H9 (cell line): ENCODE measurements around the gene ZNF839. TPM values are rescaled to one million over a fixed set of nuclear protein-coding genes. Genes with fewer than 3 reads are reported as not detected.

Source experiments
- DNase-seq: peaks from one replicate; pipeline ENCODE4 v3.0.0-alpha.2; 2017
- H2AFZ ChIP-seq: one replicate; pipeline ENCODE4 v1.6.1; 2013; ENCODE audit warnings: mild to moderate bottlenecking, low read length, control low read depth, moderate library complexity
- H2AK5ac ChIP-seq: 2 replicates; pipeline ENCODE4 v1.6.1; 2013; ENCODE audit warnings: low read length, control low read depth, mixed read lengths; ENCODE audit not compliant: insufficient read length
- H2BK120ac ChIP-seq: one replicate; pipeline ENCODE4 v1.6.1; 2013; ENCODE audit warnings: low read depth, mild to moderate bottlenecking, low read length, control low read depth, inconsistent platforms; ENCODE audit not compliant: poor library complexity, severe bottlenecking
- H2BK12ac ChIP-seq: 2 replicates; pipeline ENCODE4 v1.6.1; 2013; ENCODE audit warnings: low read length, control low read depth, mixed read lengths, low read depth; ENCODE audit not compliant: insufficient read length
- H2BK15ac ChIP-seq: 2 replicates; pipeline ENCODE4 v1.6.1; 2013; ENCODE audit warnings: low read depth, low read length, control low read depth
- H2BK20ac ChIP-seq: one replicate; pipeline ENCODE4 v1.6.1; 2013; ENCODE audit warnings: low read depth, mild to moderate bottlenecking, low read length, control low read depth, inconsistent platforms; ENCODE audit not compliant: poor library complexity, severe bottlenecking
- H2BK5ac ChIP-seq: 2 replicates; pipeline ENCODE4 v1.6.1; 2013; ENCODE audit warnings: low read length, control low read depth, mixed read lengths; ENCODE audit not compliant: insufficient read length
- H3K14ac ChIP-seq: 2 replicates; pipeline ENCODE4 v1.6.1; 2013; ENCODE audit warnings: low read length, control low read depth; ENCODE audit not compliant: insufficient read depth
- H3K18ac ChIP-seq: 2 replicates; pipeline ENCODE4 v1.6.1; 2013; ENCODE audit warnings: low read depth, mild to moderate bottlenecking, mixed read lengths, low read length, control low read depth; ENCODE audit not compliant: insufficient read length
- H3K23ac ChIP-seq: 2 replicates; pipeline ENCODE4 v1.6.1; 2013; ENCODE audit warnings: low read length, control low read depth, mixed read lengths, low read depth; ENCODE audit not compliant: insufficient read length
- H3K23me2 ChIP-seq: 2 replicates; pipeline ENCODE4 v1.6.1; 2013; ENCODE audit warnings: low read depth, mild to moderate bottlenecking, mixed read lengths, low read length, control low read depth; ENCODE audit not compliant: insufficient read length, poor library complexity, severe bottlenecking
- H3K27ac ChIP-seq: 2 replicates; pipeline ENCODE4 v1.5.1; 2013; ENCODE audit warnings: low read length, control low read depth, mixed read lengths, low read depth; ENCODE audit not compliant: insufficient read length
- H3K27me3 ChIP-seq: 2 replicates; pipeline ENCODE4 v1.6.1; 2013; ENCODE audit warnings: low read length, control low read depth, inconsistent platforms; ENCODE audit not compliant: insufficient read depth
- H3K4ac ChIP-seq: 2 replicates; pipeline ENCODE4 v1.6.1; 2013; ENCODE audit warnings: low read depth, mild to moderate bottlenecking, control low read depth, inconsistent platforms, low read length, moderate library complexity
- H3K4me1 ChIP-seq: 2 replicates; pipeline ENCODE4 v1.6.1; 2013; ENCODE audit warnings: low read length, control low read depth, inconsistent platforms; ENCODE audit not compliant: insufficient read depth
- H3K4me2 ChIP-seq: 2 replicates; pipeline ENCODE4 v1.6.1; 2013; ENCODE audit warnings: low read length, control low read depth, mixed read lengths; ENCODE audit not compliant: insufficient read length, insufficient read depth
- H3K56ac ChIP-seq: 2 replicates; pipeline ENCODE4 v1.6.1; 2013; ENCODE audit warnings: low read depth, mild to moderate bottlenecking, mixed read lengths, low read length, control low read depth; ENCODE audit not compliant: insufficient read length
- H3K79me1 ChIP-seq: 2 replicates; pipeline ENCODE4 v1.6.1; 2013; ENCODE audit warnings: low read depth, mild to moderate bottlenecking, moderate library complexity, low read length, control low read depth, inconsistent platforms; ENCODE audit not compliant: insufficient read depth, poor library complexity, severe bottlenecking
- H3K79me2 ChIP-seq: 2 replicates; pipeline ENCODE4 v1.6.1; 2013; ENCODE audit warnings: low read length, control low read depth, inconsistent platforms; ENCODE audit not compliant: insufficient read depth
- H3K9ac ChIP-seq: 2 replicates; pipeline ENCODE4 v1.6.1; 2013; ENCODE audit warnings: low read length, control low read depth, mixed read lengths; ENCODE audit not compliant: insufficient read length; ENCODE audit errors: extremely low read depth
- H3K9me3 ChIP-seq: one replicate; pipeline ENCODE4 v1.6.1; 2013; ENCODE audit warnings: low read depth, low read length, inconsistent platforms; ENCODE audit not compliant: control insufficient read depth
- H3T11ph ChIP-seq: one replicate; pipeline ENCODE4 v1.6.1; 2013; ENCODE audit warnings: mild to moderate bottlenecking, low read length, control low read depth, inconsistent platforms
- H4K20me1 ChIP-seq: one replicate; pipeline ENCODE4 v1.6.1; 2013; ENCODE audit not compliant: control insufficient read depth, insufficient read length, insufficient read depth
- H4K5ac ChIP-seq: 2 replicates; pipeline ENCODE4 v1.6.1; 2013; ENCODE audit warnings: low read depth, mild to moderate bottlenecking, mixed read lengths, low read length, control low read depth; ENCODE audit not compliant: insufficient read length
- H4K8ac ChIP-seq: replicated peaks from 2 replicates; pipeline ENCODE4 v1.6.1; 2013; ENCODE audit warnings: low read length, control low read depth, mixed read lengths, low read depth; ENCODE audit not compliant: insufficient read length
- H4K91ac ChIP-seq: 2 replicates; pipeline ENCODE4 v1.6.1; 2013; ENCODE audit warnings: low read depth, mild to moderate bottlenecking, moderate library complexity, mixed read lengths, low read length, control low read depth; ENCODE audit not compliant: insufficient read length
- H3K27ac Mint-ChIP-seq, 3 experiments: 2 replicates in 2 of 3; 3 replicates in 1 of 3; pipeline ENCODE4 v1.8.0; 2020 to 2021; ENCODE audit warnings: mixed read lengths in 3 of 3, mild to moderate bottlenecking in 1 of 3, moderate library complexity in 1 of 3
- H3K27me3 Mint-ChIP-seq: 2 replicates; pipeline ENCODE4 v1.8.0; 2021; ENCODE audit warnings: low read depth, mild to moderate bottlenecking, moderate library complexity, mixed read lengths
- H3K36me3 Mint-ChIP-seq, 3 experiments: 2 replicates in 2 of 3; 3 replicates in 1 of 3; pipeline ENCODE4 v1.8.0; 2020 to 2021; ENCODE audit warnings: low read depth in 3 of 3, mixed read lengths in 3 of 3; ENCODE audit not compliant: insufficient read depth in 1 of 3
- H3K4me1 Mint-ChIP-seq, 2 experiments: 2 replicates each; pipeline ENCODE4 v1.8.0; 2020; ENCODE audit warnings: mixed read lengths in 2 of 2
- H3K4me3 Mint-ChIP-seq, 2 experiments: 2 replicates in 1 of 2; 3 replicates in 1 of 2; pipeline ENCODE4 v1.8.0; 2020 to 2021; ENCODE audit warnings: mild to moderate bottlenecking in 2 of 2, mixed read lengths in 2 of 2, moderate library complexity in 1 of 2
- H3K9me3 Mint-ChIP-seq, 2 experiments: 2 replicates in 1 of 2; 3 replicates in 1 of 2; pipeline ENCODE4 v1.8.0; 2020; ENCODE audit warnings: mild to moderate bottlenecking in 2 of 2, mixed read lengths in 2 of 2, moderate library complexity in 1 of 2
- CTCF ChIP-seq: fragments of 200-600 bp; sonication (generic); conservative IDR thresholded peaks from 3 replicates; pipeline ENCODE4 v1.8.0; 2021; ENCODE audit warnings: antibody characterized with exemption, mild to moderate bottlenecking
- WGBS: extraction: QIAGEN DNeasy Blood & Tissue Kit; methylation state at CpG from one replicate; pipeline ENCODE4 v1.1.7; 2013; ENCODE audit warnings: missing lambda C conversion rate, low lambda C conversion rate, mixed read lengths; ENCODE audit not compliant: insufficient read length; ENCODE audit errors: extremely low coverage; 5-methylcytosine and 5-hydroxymethylcytosine counted together
- total RNA-seq: library from RNA; stranded (reverse); gene quantifications from 2 replicates; pipeline ENCODE4 v1.2.1, GENCODE V29; 2021

Gene ZNF839
- total RNA-seq, 1 experiment from 2014 or later: 9.4 TPM

DNA sequence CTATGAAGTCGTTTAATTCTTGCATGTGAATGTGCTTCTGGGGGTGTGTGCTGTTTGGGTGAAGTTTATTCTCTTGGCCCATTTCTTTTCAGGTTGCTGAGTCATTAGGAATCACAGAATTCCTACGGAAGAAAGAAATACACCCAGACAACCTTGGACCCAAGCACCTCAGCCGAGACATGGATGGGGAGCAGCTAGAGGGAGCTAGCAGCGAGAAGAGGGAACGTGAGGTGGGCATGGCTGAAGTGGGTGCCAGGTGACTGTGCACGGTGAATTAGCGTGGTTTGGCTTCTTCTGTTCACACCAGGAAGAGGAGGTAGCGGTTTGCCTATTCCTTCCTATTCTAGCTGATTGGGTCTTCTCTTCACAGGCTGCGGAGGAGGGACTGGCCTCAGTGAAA, 19.2 kb downstream of the ZNF839 start:
- Histone ChIP-seq H4K8ac (no peak overlapping the region), H3K27me3 (no peaks in the 10 kb centered on the region), H3K4me1 (no peaks in the 10 kb centered on the region), H2BK20ac (no peak overlapping the region), H3K18ac (no peak overlapping the region), H2BK12ac (no peak overlapping the region), H3K14ac (no peak overlapping the region), H3K4me2 (no peak overlapping the region), H3K23me2 (no peaks in the 10 kb centered on the region), H3K27ac (no peak overlapping the region), H3T11ph (no peak overlapping the region), H4K20me1 (no peaks in the 10 kb centered on the region), H4K91ac (no peak overlapping the region), H3K79me1 (no peaks in the 10 kb centered on the region), H2BK15ac (no peak overlapping the region), H2AK5ac (no peak overlapping the region), H3K9me3 (no peaks in the 10 kb centered on the region), H2AFZ (no peak overlapping the region), H3K79me2 (no peaks in the 10 kb centered on the region), H3K56ac (no peak overlapping the region), H2BK5ac (no peak overlapping the region), H3K23ac (no peak overlapping the region), H3K9ac (no peak overlapping the region), H3K4ac (no peak overlapping the region), H2BK120ac (no peak overlapping the region), H4K5ac (no peak overlapping the region)
- peaks cover 0 to 5% of the 10 kb centered on the region in 2 experiments; a peak in 1 of 4 replicates for H3K4me1 Mint-ChIP-seq
- peak; percentile 21; the same call in 2 of the 3 replicates for TF ChIP-seq CTCF
- H3K27me3 Mint-ChIP-seq: no peaks in the 10 kb centered on the region
- no peak for DNase-seq
- peak overlapping the region; percentile 26 to 52 (median 42); a peak in 5 of 7 replicates for H3K27ac Mint-ChIP-seq
- no CpG with 5 or more reads among the region's 9 CpGs for WGBS
- H3K9me3 Mint-ChIP-seq: no peaks in the 10 kb centered on the region
- H3K4me3 Mint-ChIP-seq: no peak overlapping the region
- peaks cover 17 to 53% (median 53%) of the 10 kb centered on the region in 3 experiments for H3K36me3 Mint-ChIP-seq
